ENCODE results near the gene OXER1. TPM values are rescaled to one million over a fixed set of nuclear protein-coding genes. Genes with fewer than 3 reads are reported as not detected.

Gene OXER1
- total RNA-seq, 2 experiments from 2014 or later: not detected

GRCh38 chr2:42806786-42807185, 42.9 kb upstream of the OXER1 start:
- TF ChIP-seq CTCF (conservative IDR thresholded peaks at IDR 0.05; ENCODE audit: low read length) (no peak), EZH2phosphoT487 (IDR thresholded peaks at IDR 0.05; ENCODE audit: borderline replicate concordance, low read depth, low read length) (no peak)
- intact Hi-C loops (cut with micrococcal nuclease; ENCODE audit: unreplicated experiment): no loop called here
- BruUV-seq (replicated peaks): no TSS peak

DNA sequence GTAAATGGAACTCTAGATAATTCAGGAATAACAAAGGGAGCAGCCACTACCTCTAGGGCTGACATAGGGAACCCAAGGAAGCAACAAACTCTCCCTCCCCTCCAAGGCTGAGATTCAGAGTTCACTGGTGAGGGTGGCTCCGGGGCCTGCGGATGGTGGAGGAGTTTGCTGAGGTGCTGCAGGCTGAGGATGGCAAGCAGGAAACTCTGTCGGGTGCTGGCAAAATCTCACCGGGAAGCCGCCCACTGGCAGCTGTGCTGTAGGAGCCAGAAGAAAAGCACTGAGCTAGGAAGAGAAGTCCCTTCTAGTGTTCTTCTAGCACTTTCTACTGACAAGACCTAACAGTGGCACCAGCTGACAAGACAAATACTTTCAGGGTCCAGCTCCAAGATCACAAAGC, 41.0 kb upstream of the OXER1 start:
- DNase-seq (ENCODE audit: low spot score): no peak
- ChIA-PET POLR2A (no interaction called here), CTCF (ENCODE audit: unreplicated experiment) (interaction anchor here (1.2 kb wide), 1 partner anchor 9 kb away, joined by 3 read pairs; no protein-coding TSS in a partner anchor)
- Histone ChIP-seq H2AFZ (ENCODE audit: low read length) (no peak overlapping the region), H3K4me3 (ENCODE audit: low read depth, low read length, poor library complexity, severe bottlenecking) (no peak overlapping the region), H3K4me2 (ENCODE audit: low read length) (no peak overlapping the region), H3K4me1 (ENCODE audit: insufficient read depth, low read length, poor library complexity, severe bottlenecking) (peaks cover 8% of the 10 kb centered on the region), H3K36me3 (ENCODE audit: insufficient read depth, low read length) (no peaks in the 10 kb centered on the region), H3K27ac (ENCODE audit: low read depth, low read length, poor library complexity, severe bottlenecking) (no peak overlapping the region), H4K20me1 (ENCODE audit: insufficient read depth, low read length) (no peaks in the 10 kb centered on the region), H3K9me3 (ENCODE audit: low read length) (no peaks in the 10 kb centered on the region), H3K79me2 (ENCODE audit: insufficient read depth, low read depth, low read length) (no peaks in the 10 kb centered on the region), H3K9me2 (ENCODE audit: insufficient read depth, low read length) (no peaks in the 10 kb centered on the region)
- no TSS peak for BruUV-seq (replicated peaks)
- TF ChIP-seq EZH2phosphoT487 (IDR thresholded peaks at IDR 0.05; ENCODE audit: borderline replicate concordance, low read depth, low read length) (no peak), CTCF (conservative IDR thresholded peaks at IDR 0.05; ENCODE audit: low read length) (no peak)
- intact Hi-C loops (cut with micrococcal nuclease; ENCODE audit: unreplicated experiment): no loop called here

More at GRCh38 chr2:42806786-42807185, 42.9 kb upstream of the OXER1 start:
- H3K9me3 ChIP-seq (ENCODE audit: low read length): no peaks in the 10 kb centered on the region
- H3K79me2 ChIP-seq (ENCODE audit: insufficient read depth, low read depth, low read length): no peaks in the 10 kb centered on the region
- no peak for DNase-seq (ENCODE audit: low spot score)
- no peaks in the 10 kb centered on the region for H4K20me1 ChIP-seq (ENCODE audit: insufficient read depth, low read length)
- H3K4me2 ChIP-seq (ENCODE audit: low read length): no peak overlapping the region
- CTCF ChIA-PET (ENCODE audit: unreplicated experiment): no interaction called here
- no peak overlapping the region for H3K4me3 ChIP-seq (ENCODE audit: low read depth, low read length, poor library complexity, severe bottlenecking)
- H2AFZ ChIP-seq (ENCODE audit: low read length): no peak overlapping the region
- peaks cover 15% of the 10 kb centered on the region for H3K4me1 ChIP-seq (ENCODE audit: insufficient read depth, low read length, poor library complexity, severe bottlenecking)
- H3K9me2 ChIP-seq (ENCODE audit: insufficient read depth, low read length): no peaks in the 10 kb centered on the region
- POLR2A ChIA-PET: no interaction called here
- H3K36me3 ChIP-seq (ENCODE audit: insufficient read depth, low read length): no peaks in the 10 kb centered on the region
- H3K27ac ChIP-seq (ENCODE audit: low read depth, low read length, poor library complexity, severe bottlenecking): no peak overlapping the region

- Histone ChIP-seq H3K9me2 (ENCODE audit: insufficient read depth, low read length) (no peaks in the 10 kb centered on the region), H3K9me3 (ENCODE audit: low read length) (no peaks in the 10 kb centered on the region), H3K4me3 (ENCODE audit: low read depth, low read length, poor library complexity, severe bottlenecking) (no peak overlapping the region), H3K4me2 (ENCODE audit: low read length) (no peak overlapping the region), H3K4me1 (ENCODE audit: insufficient read depth, low read length, poor library complexity, severe bottlenecking) (peaks cover 5% of the 10 kb centered on the region), H3K27ac (ENCODE audit: low read depth, low read length, poor library complexity, severe bottlenecking) (no peak overlapping the region), H3K36me3 (ENCODE audit: insufficient read depth, low read length) (no peaks in the 10 kb centered on the region), H2AFZ (ENCODE audit: low read length) (no peak overlapping the region), H3K79me2 (ENCODE audit: insufficient read depth, low read depth, low read length) (no peaks in the 10 kb centered on the region), H4K20me1 (ENCODE audit: insufficient read depth, low read length) (no peaks in the 10 kb centered on the region)
- BruUV-seq (replicated peaks): no TSS peak
- TF ChIP-seq CTCF (conservative IDR thresholded peaks at IDR 0.05; ENCODE audit: low read length) (no peak), EZH2phosphoT487 (IDR thresholded peaks at IDR 0.05; ENCODE audit: borderline replicate concordance, low read depth, low read length) (no peak)
- POLR2A ChIA-PET: no interaction called here
- DNase-seq (ENCODE audit: low spot score): no peak
- CTCF ChIA-PET (ENCODE audit: unreplicated experiment): no interaction called here
- intact Hi-C loops (cut with micrococcal nuclease; ENCODE audit: unreplicated experiment): no loop called here
These were observed 40.4 kb upstream of the OXER1 start for GRCh38 chr2:42804338-42804737.

Measured in OCI-LY7 (cell line).